Activated CD4-positive, alpha-beta T cell treated with anti-CD3 and anti-CD28 coated beads, Interleukin-2, amount 10 ng/mL, durations not matched to agents 24 days and 14 days (primary cell): Measurements from ENCODE around the gene CCDC80. TPM values are rescaled to one million over a fixed set of nuclear protein-coding genes. Genes with fewer than 3 reads are reported as not detected.

Experiments used
- DNase-seq: peaks from one replicate; pipeline ENCODE4 v3.0.0; 2022
- H3K27ac Mint-ChIP-seq: one replicate; pipeline ENCODE4 v1.8.0; 2022; ENCODE audit warnings: mild to moderate bottlenecking, mixed read lengths
- H3K27me3 Mint-ChIP-seq: one replicate; pipeline ENCODE4 v1.8.0; 2022; ENCODE audit warnings: mixed read lengths
- H3K36me3 Mint-ChIP-seq: one replicate; pipeline ENCODE4 v1.8.0; 2022; ENCODE audit warnings: low read depth, mild to moderate bottlenecking, mixed read lengths
- H3K4me1 Mint-ChIP-seq: one replicate; pipeline ENCODE4 v1.8.0; 2021; ENCODE audit warnings: mixed read lengths
- H3K4me3 Mint-ChIP-seq: one replicate; pipeline ENCODE4 v1.8.0; 2022; ENCODE audit warnings: mild to moderate bottlenecking, moderate library complexity, mixed read lengths
- H3K9me3 Mint-ChIP-seq: one replicate; pipeline ENCODE4 v1.8.0; 2021; ENCODE audit warnings: mixed read lengths
- intact Hi-C: fragments of 100-400 bp; cut with micrococcal nuclease; formaldehyde crosslinking; loops from one replicate; pipeline ENCODE4 v1.15.1; 2023
- total RNA-seq: library from RNA; stranded (reverse); gene quantifications from 2 replicates; pipeline ENCODE4 v1.2.3, GENCODE V29; 2022

The CCDC80 gene
- total RNA-seq, 1 donor from 2014 or later: not detected

DNA sequence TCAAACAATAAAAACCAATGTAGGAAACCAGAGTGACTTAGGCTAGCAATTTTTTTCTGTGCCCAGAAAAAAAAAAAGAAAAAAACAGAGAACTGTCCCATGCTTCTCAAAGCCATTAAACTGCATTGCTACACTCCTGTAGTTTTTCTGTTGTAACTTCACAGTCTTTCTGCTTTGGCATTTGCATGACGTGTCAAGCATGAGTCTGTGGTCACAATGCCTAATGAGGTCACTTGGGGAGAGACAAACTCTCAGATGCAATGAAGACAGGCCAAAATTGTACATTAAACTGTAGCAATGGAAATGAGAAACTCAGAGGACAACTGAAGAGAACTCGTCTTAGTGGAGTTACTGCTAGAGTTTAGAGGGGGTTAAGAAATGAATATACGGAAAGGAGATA is 30.8 kb downstream of the CCDC80 start:
- intact Hi-C loops: no loop called here
- Mint-ChIP-seq H3K4me3 (no peak overlapping the region), H3K4me1 (peaks cover under 1% of the 10 kb centered on the region), H3K27ac (no peak overlapping the region), H3K9me3 (no peaks in the 10 kb centered on the region), H3K27me3 (peaks cover 19% of the 10 kb centered on the region), H3K36me3 (no peaks in the 10 kb centered on the region)
- peak; percentile 30 for DNase-seq

DNA sequence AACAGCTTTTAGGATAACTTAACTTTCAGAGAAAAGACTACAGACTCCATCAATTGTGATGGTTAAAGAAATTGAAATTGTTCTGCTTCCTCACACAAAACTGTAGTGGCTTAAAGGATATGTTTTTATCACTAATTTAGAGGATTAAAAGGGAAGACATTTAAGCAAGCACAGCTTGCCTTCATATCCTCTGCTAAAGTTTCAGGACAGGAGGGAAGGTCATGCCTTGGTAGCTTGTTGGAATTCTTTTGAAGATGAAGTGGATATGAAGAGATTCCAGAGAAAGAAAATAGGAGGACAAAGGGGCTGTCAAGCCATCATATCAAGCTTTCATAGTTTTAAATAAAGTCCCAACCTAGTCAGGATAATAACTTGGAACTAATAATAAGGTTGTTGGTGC is 33.1 kb downstream of the CCDC80 start:
- Mint-ChIP-seq H3K36me3 (no peaks in the 10 kb centered on the region), H3K27me3 (peaks cover 19% of the 10 kb centered on the region), H3K4me1 (peaks cover 6% of the 10 kb centered on the region), H3K9me3 (no peaks in the 10 kb centered on the region), H3K27ac (no peak overlapping the region), H3K4me3 (no peak overlapping the region)
- intact Hi-C loops: no loop called here
- no peak for DNase-seq

DNA sequence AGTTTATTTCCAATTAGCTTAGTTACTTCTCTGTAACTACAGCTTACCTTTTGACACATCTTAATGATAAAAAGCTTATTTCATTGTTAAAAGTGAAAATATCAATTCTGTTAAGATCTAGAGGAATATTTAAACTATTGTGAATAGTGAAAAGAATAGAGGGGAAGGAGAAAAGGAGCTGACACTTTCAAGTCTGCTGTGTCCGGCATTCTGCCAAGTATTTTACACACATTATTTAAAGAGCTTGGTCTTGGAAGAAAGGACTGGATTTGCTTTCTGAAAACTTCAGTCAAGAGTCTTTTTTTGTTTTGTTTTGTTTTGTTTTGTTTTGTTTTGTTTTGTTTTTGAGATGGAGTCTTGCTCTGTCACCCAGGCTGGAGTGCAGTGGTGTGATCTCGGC is 34.8 kb downstream of the CCDC80 start:
- H3K4me3 Mint-ChIP-seq: no peak overlapping the region
- H3K9me3 Mint-ChIP-seq: no peaks in the 10 kb centered on the region
- no peaks in the 10 kb centered on the region for H3K36me3 Mint-ChIP-seq
- H3K27ac Mint-ChIP-seq: no peak overlapping the region
- H3K27me3 Mint-ChIP-seq: peaks cover 15% of the 10 kb centered on the region
- intact Hi-C loops: no loop called here
- peaks cover 14% of the 10 kb centered on the region for H3K4me1 Mint-ChIP-seq
- DNase-seq: no peak

DNA sequence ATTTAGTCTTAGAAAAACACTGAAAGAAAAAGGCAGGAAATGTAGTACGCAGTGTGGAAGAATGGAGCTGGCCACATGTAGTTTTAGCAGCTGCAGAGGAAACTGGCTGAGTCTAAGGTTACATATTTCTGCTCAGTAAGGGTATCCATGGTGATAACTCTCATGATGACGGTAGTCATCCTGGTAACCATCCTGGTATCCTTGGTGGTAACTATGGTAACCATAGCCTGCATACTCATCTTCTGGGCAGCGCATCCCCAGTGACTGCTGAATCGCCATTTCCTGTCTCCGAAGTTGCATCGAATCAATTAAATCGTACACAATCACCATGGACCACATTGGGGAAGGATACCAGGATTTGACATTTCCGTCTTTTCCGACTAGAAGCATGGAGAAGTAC is 35.7 kb downstream of the CCDC80 start:
- peaks cover 14% of the 10 kb centered on the region for H3K27me3 Mint-ChIP-seq
- no peak overlapping the region for H3K27ac Mint-ChIP-seq
- peak; percentile 60 for DNase-seq
- no peak overlapping the region for H3K4me3 Mint-ChIP-seq
- no peaks in the 10 kb centered on the region for H3K9me3 Mint-ChIP-seq
- intact Hi-C loops: no loop called here
- H3K36me3 Mint-ChIP-seq: no peaks in the 10 kb centered on the region
- H3K4me1 Mint-ChIP-seq: peaks cover 14% of the 10 kb centered on the region

DNA sequence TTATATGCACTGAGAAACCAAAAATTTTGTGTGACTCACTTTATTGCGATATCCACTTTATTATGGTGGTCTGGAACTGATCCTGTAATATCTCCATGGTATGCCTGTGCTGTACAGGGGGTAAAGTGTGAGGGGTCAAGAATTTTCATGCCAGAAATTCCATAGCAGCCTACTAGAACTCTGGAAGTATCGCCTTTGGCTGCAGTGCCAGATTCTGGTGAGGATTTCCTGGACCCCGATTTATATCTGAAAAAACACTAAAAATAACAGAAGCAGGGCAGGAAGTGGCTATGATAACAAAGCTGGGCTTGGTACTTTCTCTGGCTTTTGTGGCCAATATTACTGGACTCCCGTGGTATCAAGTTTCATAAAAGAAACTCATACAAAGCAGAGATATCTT is 36.4 kb downstream of the CCDC80 start:
- intact Hi-C loops: no loop called here
- H3K27me3 Mint-ChIP-seq: peaks cover 14% of the 10 kb centered on the region
- H3K27ac Mint-ChIP-seq: no peak overlapping the region
- H3K4me1 Mint-ChIP-seq: peaks cover 14% of the 10 kb centered on the region
- H3K9me3 Mint-ChIP-seq: no peaks in the 10 kb centered on the region
- no peaks in the 10 kb centered on the region for H3K36me3 Mint-ChIP-seq
- H3K4me3 Mint-ChIP-seq: no peak overlapping the region
- DNase-seq: peak; percentile 47

DNA sequence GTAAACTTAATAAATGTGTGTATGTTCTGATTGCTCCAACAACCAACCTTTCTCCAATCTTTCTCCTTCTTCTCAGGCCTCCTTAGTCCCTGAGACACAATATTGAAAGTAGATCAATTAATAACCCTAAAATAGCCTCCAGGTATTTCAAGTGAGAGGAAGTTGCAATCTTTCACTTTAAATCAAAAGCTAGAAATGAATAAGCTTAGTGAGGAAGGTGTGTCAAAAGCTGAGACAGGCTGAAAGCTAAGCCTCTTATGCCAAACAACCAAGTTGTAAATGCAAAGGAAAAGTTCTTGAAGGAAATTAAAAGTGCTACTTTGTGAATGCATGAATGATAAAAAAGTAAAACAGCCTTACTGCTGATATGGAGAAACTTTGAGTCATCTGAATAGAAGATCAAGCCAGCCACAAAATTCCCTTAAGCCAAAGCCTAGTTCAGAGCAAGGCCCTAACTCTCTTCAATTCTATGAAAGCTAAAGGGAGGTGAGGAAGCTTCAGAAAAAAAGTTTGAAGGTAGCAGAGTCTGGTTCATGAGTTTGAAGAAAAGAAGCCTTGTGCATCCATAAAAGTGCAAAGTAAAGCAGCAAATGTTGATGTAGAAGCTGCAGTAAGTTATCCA is 38.6 kb downstream of the CCDC80 start:
- intact Hi-C loops: no loop called here
- H3K4me1 Mint-ChIP-seq: peaks cover 14% of the 10 kb centered on the region
- H3K36me3 Mint-ChIP-seq: no peaks in the 10 kb centered on the region
- peak; percentile 16 for DNase-seq
- H3K9me3 Mint-ChIP-seq: no peaks in the 10 kb centered on the region
- no peak overlapping the region for H3K4me3 Mint-ChIP-seq
- H3K27ac Mint-ChIP-seq: no peak overlapping the region
- peaks cover 5% of the 10 kb centered on the region for H3K27me3 Mint-ChIP-seq

DNA sequence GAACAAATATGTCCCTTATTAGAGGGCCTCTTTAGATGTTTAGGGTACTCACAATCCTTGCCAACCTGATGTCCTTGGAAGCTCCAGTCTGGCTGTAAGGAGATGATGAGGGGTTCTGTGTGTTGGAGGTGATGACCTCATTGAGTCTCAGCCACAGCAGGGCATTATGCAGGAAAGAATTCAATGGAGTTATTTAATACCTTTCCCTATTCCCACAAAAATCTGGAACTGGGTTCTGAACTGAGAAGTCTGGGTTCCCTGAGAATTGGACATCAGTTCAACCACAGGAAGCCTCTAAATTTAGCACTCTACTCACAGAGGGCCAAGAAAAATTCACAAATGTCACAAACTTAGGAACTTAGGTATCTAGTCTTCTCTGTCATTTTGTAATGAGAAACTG is 42.2 kb downstream of the CCDC80 start:
- intact Hi-C loops: no loop called here
- peaks cover 4% of the 10 kb centered on the region for H3K36me3 Mint-ChIP-seq
- no peaks in the 10 kb centered on the region for H3K9me3 Mint-ChIP-seq
- DNase-seq: no peak
- H3K27me3 Mint-ChIP-seq: no peaks in the 10 kb centered on the region
- no peak overlapping the region for H3K4me3 Mint-ChIP-seq
- H3K4me1 Mint-ChIP-seq: peaks cover 9% of the 10 kb centered on the region
- H3K27ac Mint-ChIP-seq: no peak overlapping the region

DNA sequence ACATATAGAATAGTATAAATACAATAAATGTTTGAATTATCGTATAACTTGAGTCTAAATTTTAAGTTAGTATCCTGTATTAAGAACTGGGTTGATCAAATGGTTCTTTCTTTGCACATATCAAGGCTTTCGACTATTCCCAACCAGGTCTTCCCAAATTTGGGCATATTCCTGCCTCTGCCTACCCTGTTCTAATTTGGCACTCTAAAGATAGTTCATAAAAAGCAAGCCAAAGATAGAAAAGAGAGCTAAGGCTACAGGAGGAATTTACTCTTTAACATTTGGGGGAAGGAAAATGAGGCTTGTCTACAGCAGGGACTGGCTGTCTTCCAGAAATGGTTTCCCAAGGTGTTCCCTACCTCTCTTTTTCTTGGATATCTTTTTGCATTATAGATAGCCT is 43.0 kb downstream of the CCDC80 start:
- H3K9me3 Mint-ChIP-seq: no peaks in the 10 kb centered on the region

DNA sequence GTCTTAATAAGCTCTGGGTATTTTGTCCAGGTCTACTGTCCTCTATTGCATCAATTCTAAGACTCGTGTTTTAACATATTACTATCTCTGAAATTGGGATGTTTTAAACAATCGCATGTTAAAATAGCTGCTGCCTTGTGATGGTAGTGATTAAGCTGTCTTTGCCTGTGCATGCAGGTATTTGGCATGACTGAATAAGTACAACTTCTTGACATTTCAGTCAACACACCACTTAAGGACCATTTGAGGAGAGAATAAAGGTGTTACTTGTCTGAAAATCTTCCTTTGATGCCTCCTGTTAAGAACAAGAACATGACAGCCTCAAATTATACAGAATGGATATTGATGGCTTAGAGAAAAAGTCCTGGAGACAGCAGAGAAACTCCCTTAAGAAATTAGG is 46.1 kb downstream of the CCDC80 start:
- H3K36me3 Mint-ChIP-seq: peaks cover 27% of the 10 kb centered on the region
- DNase-seq: no peak
- intact Hi-C loops: no loop called here
- no peaks in the 10 kb centered on the region for H3K27me3 Mint-ChIP-seq
- no peaks in the 10 kb centered on the region for H3K9me3 Mint-ChIP-seq
- no peak overlapping the region for H3K27ac Mint-ChIP-seq
- H3K4me3 Mint-ChIP-seq: no peak overlapping the region
- H3K4me1 Mint-ChIP-seq: no peaks in the 10 kb centered on the region

More for the DNA sequence above, 43.0 kb downstream of the CCDC80 start:
- Mint-ChIP-seq H3K36me3 (peaks cover 6% of the 10 kb centered on the region), H3K27me3 (no peaks in the 10 kb centered on the region), H3K4me1 (peaks cover 7% of the 10 kb centered on the region), H3K4me3 (no peak overlapping the region), H3K27ac (no peak overlapping the region)
- intact Hi-C loops: no loop called here
- DNase-seq: no peak

DNA sequence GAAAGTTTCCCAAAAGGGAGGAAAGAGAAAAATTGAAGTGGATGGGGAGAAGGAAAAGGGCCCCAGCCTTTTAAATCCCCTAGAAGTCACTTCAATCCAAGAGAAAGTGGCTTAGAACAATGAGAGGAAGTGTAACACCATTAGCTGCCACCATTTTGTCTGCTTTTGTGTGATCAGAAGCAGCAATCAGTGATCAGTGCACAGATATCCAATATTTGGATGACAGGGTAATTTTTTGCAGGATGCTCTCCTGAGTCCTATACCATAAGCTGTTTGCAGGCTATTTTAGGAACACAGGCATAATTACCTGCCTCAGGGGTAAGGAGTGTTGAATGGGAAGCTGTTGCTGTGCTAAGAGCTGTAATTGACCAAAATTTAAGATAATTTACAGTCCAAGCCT is 47.7 kb downstream of the CCDC80 start:
- Mint-ChIP-seq H3K27me3 (no peaks in the 10 kb centered on the region), H3K9me3 (no peaks in the 10 kb centered on the region), H3K4me3 (no peak overlapping the region), H3K4me1 (no peaks in the 10 kb centered on the region), H3K36me3 (peaks cover 35% of the 10 kb centered on the region), H3K27ac (no peak overlapping the region)
- intact Hi-C loops: no loop called here
- no peak for DNase-seq

DNA sequence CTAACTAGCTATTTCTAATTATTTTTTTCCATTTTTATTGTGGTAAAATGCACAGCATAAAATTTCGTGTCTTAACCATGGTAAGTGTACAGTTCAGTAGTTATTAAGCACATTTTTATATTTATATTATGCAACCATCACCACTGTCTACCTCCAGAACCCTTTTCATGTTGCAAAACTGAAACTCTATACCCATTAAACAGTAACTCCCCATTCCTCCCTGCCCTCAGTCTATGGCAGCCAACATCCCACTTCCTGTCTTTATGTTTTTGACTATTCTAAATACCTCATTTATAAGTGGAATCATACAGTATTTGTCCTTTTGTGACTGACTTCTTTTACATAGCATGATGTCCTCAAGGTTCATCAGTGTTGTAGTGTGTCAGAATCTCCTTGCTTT is 53.6 kb downstream of the CCDC80 start:
- Mint-ChIP-seq H3K9me3 (no peaks in the 10 kb centered on the region), H3K27me3 (no peaks in the 10 kb centered on the region), H3K4me1 (peaks cover 6% of the 10 kb centered on the region), H3K4me3 (no peak overlapping the region), H3K27ac (no peak overlapping the region), H3K36me3 (peaks cover 52% of the 10 kb centered on the region)
- intact Hi-C loops: no loop called here
- DNase-seq: no peak

DNA sequence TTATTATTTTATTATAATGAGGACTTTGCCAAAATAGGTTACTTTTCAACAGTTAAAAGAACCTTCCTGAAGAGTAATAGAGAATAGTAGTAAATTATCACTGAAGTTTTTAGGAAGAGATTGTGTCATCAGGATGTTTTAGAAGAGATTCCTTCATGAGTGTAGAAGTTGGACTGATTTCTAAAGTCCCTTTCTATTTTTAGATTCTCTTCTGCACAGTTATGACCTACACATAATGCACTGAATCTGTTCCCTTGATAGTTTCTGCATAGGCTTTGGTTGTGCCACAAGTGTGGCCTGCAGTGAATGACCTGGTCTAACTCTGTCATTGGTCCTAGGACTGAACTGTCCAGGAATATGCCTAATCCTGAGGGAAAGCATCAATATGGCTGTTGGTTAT is 55.2 kb downstream of the CCDC80 start:
- intact Hi-C loops: no loop called here
- H3K9me3 Mint-ChIP-seq: no peaks in the 10 kb centered on the region
- H3K4me3 Mint-ChIP-seq: no peak overlapping the region
- no peaks in the 10 kb centered on the region for H3K27me3 Mint-ChIP-seq
- DNase-seq: no peak
- H3K36me3 Mint-ChIP-seq: peaks cover 46% of the 10 kb centered on the region
- no peak overlapping the region for H3K27ac Mint-ChIP-seq
- H3K4me1 Mint-ChIP-seq: peaks cover 6% of the 10 kb centered on the region

DNA sequence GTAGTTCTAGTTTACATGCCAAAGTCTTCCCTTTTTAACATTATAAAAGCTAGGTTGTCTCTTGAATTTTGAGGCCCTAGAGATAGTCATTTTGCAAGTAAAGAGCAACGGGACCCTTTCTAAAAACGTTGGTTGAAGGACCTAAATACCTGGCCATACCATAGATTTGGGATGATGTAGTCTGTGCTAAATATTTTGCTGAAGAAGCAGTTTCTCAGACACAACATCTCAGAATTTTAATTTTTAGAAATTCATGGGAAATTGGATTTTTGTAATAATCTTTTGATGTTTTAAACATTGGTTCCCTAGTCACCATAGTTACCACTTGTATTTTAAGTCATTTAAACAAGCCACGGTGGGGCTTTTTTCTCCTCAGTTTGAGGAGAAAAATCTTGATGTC is 57.8 kb downstream of the CCDC80 start:
- intact Hi-C loops: loop anchor here (2.0 to 5.0 kb wide), 2 partner anchors 60 to 154 kb away; no protein-coding TSS in a partner anchor
- H3K27ac Mint-ChIP-seq: no peak overlapping the region
- H3K27me3 Mint-ChIP-seq: no peaks in the 10 kb centered on the region
- H3K4me3 Mint-ChIP-seq: no peak overlapping the region
- H3K36me3 Mint-ChIP-seq: peaks cover 32% of the 10 kb centered on the region
- peaks cover 6% of the 10 kb centered on the region for H3K4me1 Mint-ChIP-seq
- no peak for DNase-seq
- H3K9me3 Mint-ChIP-seq: no peaks in the 10 kb centered on the region

DNA sequence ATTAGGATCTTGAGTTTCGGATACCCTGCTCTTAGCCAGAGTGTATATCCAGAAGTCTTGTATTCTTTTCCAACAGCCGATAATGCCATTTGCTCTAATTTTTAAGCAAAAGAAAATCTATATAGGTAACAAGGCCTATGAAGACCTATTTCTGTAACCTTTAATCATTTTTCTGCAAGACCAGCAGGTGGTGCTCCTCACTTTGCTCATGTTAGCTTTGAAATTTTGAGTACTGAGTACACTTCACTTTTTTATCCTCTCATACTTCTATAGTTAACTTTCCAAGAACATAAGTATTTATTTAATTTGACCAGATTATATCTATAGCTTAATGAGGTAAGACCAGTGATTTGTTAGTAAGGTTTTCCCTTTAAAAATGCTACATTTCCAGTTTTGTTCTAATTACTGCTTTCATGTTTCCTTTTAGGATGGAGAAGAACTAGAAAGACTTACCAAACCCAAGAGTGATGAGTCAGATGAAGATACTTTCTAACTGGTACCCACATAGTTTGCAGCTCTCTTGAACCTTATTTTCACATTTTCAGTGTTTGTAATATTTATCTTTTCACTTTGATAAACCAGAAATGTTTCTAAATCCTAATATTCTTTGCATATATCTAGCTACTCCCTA is 58.6 kb downstream of the CCDC80 start:
- Mint-ChIP-seq H3K27me3 (no peaks in the 10 kb centered on the region), H3K9me3 (no peaks in the 10 kb centered on the region), H3K4me3 (no peak overlapping the region), H3K27ac (no peak overlapping the region), H3K4me1 (peaks cover 3% of the 10 kb centered on the region), H3K36me3 (peaks cover 27% of the 10 kb centered on the region)
- intact Hi-C loops: loop anchor here (1.0 to 5.0 kb wide), 3 partner anchors 60 to 397 kb away; no protein-coding TSS in a partner anchor
- peak; percentile 79 for DNase-seq

DNA sequence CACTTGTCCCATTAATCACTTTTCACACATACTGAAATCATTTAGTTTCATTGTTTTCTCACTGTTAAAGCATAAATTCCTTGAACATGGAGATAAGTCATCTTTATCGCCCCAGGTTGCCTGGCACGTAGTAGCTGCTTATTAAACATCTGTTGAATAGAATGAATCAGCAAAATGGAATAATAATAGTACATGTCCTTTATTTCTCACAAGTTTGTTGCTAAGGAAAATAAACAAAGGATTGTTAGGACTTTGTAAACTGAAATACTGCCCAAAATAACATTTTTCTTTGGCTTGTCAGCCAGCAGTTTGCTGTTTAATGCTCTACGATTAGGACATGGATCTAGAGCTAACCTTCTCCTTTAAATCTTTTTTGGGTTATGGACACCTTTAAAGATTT is 61.2 kb downstream of the CCDC80 start:
- no peaks in the 10 kb centered on the region for H3K27me3 Mint-ChIP-seq
- peaks cover 13% of the 10 kb centered on the region for H3K36me3 Mint-ChIP-seq
- no peaks in the 10 kb centered on the region for H3K9me3 Mint-ChIP-seq
- no peak for DNase-seq
- H3K4me1 Mint-ChIP-seq: peaks cover 2% of the 10 kb centered on the region
- no peak overlapping the region for H3K27ac Mint-ChIP-seq
- H3K4me3 Mint-ChIP-seq: no peak overlapping the region
- intact Hi-C loops: loop anchor here (5.0 kb wide), 1 partner anchor 158 kb away; no protein-coding TSS in a partner anchor
